GM19438 (cell line): ENCODE measurements around the gene KCNK15.
"Not testable (repeated sequence)": the region's sequence is repeated elsewhere in the genome, so short reads cannot be mapped to it uniquely, and the experiment has no call there.

Experiments used
- ATAC-seq: cut with Tn5 transposase; IDR thresholded peaks from one replicate; pipeline ENCODE4 v1.9.1; 2021; ENCODE audit warnings: low read depth; ENCODE audit not compliant: unreplicated experiment

The KCNK15 gene

GRCh38 chr20:44754554-44754953, 8.9 kb downstream of the KCNK15 start:
- ATAC-seq: no peak

DNA sequence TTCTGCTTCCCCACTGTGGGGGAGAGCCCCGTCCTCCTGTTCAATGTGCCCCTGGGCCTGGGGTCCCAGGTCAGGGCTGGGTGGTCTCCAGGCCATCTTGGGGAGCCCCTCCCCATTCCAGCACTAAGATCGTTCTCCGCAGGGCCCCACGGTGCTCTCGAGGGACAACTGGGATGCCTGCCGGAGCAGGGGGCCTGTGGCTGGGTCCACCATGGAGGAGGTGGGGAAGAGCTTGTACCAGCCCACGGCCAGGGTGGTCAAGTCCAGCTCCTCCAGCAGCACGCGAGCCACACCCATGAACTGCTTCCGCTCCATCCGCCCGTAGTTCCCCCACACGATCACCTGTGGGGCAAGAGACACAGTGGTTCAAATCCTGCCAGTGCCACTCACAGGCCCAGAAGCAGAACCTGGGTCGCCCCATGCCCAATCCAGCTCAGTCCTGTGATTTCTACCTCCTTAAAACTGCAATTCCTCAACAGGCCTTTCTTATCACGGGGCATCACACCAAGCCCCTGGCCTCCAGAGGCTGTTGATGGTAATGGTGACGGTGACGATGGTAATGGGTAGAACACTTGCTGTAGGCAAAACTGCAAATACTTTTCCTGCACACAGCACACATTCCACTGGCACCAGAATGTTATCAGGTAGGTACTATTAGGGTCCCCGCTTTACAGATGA, 10.5 kb downstream of the KCNK15 start:
- no peak for ATAC-seq

- no peak for ATAC-seq
Measured at GRCh38 chr20:44756956-44757355, 11.3 kb downstream of the KCNK15 start.

- ATAC-seq: no peak
Measured at GRCh38 chr20:44758247-44759101, 12.8 kb downstream of the KCNK15 start.

GRCh38 chr20:44759595-44759994, 13.9 kb downstream of the KCNK15 start:
- ATAC-seq: no peak

DNA sequence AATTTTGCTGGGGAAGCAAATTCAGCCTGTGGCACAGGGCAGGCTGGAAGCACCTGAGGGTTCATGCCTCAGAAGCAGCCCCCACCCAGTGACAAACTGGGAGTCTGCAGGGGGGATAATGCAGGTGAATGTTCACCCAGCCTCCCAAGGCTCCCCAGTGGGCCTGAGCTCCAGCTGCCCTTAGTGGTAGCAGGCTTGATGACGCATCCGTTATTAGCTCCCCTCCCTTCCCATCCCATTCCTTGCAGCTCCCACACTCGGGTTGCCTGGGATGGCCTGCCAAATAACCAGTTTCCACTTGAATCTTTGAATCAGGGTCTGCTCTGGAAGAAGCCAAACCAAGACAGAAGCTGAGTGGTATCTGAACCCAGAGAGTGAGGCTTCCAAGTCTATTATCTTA, 15.8 kb downstream of the KCNK15 start:
- ATAC-seq: no peak

DNA sequence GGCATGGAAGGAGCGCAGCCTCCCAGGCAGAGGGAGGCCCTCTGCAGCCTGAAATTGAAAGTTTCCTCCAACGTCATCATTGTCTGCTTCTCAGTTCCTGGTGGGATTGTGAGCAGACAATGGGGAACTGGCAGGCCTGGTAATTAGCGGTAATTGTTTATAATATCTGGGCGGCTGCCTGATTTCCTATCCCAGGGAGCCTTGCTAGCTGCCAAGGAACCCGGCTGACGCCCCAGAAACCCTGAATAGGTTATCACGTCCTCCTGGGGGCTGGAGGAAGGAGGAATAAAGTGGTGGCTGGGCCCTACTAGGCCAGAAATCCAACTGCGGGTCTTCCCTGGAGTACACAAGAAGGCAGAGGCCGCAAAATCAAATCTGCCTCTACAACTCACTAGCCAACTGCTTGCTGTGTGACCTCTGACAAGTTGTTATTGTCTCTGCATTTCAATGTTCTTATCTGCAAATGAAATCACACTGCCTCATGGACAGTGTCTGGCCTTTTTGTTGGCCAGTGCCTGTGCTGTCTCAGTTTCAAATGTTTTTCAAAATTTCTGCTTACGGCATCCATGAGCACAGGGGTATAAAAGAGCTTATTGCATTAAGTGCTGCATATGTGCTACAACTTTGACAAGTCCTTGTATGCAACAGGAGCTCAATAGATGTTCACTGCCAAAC, 16.9 kb downstream of the KCNK15 start:
- no peak for ATAC-seq

DNA sequence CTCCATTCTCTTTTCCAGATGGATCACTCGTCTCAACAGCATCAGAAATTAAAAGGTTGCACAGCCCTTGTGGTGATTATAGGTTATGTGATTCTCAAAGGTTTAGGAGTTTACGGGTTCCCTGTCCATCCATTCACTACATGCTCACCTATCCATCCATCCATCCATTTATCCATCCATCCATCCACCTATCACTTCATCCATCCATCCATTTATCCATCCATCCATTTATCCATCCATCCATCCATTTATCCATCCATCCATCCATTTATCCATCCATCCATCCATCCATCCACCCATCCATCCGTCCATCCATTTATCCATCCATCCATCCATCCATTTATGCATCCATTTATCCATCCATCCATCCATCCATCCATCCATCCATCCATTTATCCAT, 18.1 kb downstream of the KCNK15 start:
- not testable (repeated sequence) for ATAC-seq

DNA sequence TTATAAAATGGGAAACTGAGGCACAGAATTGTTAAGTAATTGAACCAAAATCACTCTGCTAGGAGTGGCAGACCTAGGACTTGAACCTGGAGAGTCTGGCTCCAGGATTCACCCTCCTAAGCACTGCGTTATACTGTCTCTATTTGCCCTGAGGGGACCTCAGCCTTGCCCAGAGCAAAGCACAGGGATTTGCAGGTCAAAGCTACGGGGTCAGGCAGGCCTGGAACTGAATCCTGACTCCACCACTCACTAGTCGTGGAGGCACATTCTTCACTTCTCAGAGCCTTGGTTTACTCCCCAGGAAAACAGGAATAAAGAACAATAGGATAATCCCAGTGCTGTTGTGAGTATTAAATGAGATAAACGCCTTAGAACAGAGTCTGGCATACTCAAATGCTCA, 19.4 kb downstream of the KCNK15 start:
- ATAC-seq: no peak

DNA sequence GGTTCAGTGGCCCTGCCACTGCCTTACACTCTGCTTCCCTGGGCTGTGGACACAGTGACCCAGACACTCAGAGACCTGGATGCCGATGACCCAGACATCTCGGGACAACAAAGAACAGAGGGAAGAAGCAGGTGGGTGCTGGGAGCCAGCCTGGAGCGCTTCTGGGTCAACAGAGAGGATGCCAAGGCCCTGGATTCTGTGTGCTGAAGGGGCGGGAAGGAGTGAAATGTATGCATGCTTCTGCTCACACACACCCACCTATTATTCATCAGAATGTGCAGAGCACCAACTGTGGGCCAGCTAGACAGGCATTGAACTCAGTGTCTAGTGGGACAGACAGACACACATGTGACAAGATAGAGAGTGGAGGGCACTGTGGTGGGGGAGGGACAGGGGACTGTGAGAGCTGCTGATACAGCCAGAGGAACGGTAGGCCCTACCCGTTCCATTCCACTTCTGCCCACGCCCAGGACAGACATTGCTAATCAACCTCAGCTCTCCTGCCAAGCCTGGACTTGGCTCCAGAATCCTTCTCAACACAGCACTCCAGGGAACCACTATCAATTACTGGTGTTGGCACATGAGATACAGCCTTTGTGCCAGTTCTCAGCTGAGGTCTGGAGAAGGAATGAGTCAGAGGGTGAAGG, 20.2 kb downstream of the KCNK15 start:
- no peak for ATAC-seq

DNA sequence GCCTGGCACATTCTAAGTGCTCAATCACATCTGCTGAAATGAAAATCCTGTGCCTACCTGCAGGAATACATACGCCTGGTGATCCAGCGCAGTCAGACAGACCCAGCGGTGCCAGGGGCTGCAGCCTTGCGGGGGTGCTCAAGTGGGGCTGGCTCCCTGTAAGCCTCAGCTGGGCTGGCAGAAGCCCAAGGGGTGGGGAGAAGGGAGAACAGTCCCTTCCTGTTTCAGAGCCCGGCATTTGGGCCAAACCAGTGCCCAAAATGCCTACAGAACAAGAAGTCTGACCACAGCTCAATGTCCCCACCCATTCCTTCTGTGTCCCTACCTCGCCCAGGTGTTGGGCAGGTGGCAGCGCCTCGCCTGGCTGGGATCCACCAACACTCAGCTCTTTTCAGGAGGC, 22.6 kb downstream of the KCNK15 start:
- ATAC-seq: no peak

- no peak for ATAC-seq
Measured at GRCh38 chr20:44768854-44769480, 23.3 kb downstream of the KCNK15 start.

GRCh38 chr20:44769481-44769863, 23.8 kb downstream of the KCNK15 start:
- no peak for ATAC-seq

DNA sequence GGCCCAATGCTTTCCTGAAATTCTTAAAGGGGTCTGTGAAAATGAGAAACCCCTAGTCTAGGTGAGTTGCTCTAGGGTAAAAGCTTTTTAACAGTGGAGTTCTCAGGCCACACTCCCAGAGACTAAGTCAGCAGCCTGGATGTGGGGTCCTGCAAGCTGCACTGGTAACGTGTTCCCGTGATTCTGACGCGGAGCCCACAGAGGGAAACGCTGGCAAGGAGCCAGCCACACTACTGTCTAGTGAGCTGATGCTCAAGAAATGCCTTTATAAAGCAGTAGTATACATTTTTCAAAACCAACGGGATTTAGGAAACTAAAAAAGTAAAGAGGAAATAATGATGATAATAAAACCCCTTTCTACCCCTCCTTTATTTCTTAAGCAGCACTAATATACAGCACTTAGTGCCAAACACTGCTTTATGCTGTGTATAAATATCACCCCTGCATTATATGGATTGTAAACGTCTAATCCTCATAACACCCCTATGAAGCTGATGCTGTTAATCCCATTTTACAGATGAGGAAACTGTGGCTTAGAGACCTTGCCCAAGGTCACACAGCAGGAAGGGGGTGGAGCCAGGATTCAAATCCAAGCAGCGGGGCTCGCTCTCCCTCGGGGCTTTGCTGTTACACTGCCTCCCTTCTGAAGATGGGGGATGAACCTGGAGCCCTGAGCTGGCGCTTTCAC, 25.0 kb downstream of the KCNK15 start:
- no peak for ATAC-seq

- ATAC-seq: no peak
Measured at GRCh38 chr20:44771172-44771535, 25.5 kb downstream of the KCNK15 start.

- no peak for ATAC-seq
Measured at GRCh38 chr20:44772636-44773035, 27.0 kb downstream of the KCNK15 start.

DNA sequence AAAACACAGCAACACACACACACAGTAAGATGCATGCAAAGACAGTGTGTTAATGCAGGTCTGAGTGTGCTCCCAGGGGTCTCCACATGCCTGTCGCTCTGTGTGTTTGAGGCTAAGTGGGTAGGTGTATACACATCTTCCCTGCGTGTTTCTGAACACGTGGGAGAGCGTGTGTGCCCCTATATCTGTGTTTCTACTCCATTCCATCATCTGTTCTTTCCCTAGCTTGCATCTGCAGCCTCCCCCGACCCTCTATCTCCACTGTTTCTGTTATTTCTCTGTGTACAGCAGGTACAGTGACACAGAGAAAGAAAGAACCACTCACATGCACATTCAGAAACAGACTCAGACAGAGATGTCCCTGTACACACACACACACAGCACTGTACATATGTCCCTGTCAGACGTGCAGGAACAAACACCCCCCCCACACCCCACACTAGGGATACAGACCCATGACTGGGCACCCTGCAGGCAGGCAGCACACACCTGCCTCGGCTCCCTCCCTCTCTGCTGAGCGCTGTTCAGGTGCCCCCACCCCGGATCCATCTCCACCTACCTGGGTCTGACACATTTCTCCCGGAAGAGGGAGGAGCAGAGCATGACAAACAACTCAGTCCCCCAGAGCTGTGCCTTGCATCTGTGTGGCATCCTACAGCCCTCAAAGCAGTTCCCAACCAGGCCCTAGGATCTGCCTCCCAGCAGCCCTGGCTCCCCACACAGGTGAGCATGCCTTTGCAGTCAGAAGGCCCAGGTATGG, 27.6 kb downstream of the KCNK15 start:
- ATAC-seq: no peak

GRCh38 chr20:44776980-44777379, 31.3 kb downstream of the KCNK15 start:
- ATAC-seq: no peak

GRCh38 chr20:44780226-44780625, 34.6 kb downstream of the KCNK15 start:
- ATAC-seq: no peak
